ENCODE measurements around the gene PROM2.

The PROM2 gene

DNA sequence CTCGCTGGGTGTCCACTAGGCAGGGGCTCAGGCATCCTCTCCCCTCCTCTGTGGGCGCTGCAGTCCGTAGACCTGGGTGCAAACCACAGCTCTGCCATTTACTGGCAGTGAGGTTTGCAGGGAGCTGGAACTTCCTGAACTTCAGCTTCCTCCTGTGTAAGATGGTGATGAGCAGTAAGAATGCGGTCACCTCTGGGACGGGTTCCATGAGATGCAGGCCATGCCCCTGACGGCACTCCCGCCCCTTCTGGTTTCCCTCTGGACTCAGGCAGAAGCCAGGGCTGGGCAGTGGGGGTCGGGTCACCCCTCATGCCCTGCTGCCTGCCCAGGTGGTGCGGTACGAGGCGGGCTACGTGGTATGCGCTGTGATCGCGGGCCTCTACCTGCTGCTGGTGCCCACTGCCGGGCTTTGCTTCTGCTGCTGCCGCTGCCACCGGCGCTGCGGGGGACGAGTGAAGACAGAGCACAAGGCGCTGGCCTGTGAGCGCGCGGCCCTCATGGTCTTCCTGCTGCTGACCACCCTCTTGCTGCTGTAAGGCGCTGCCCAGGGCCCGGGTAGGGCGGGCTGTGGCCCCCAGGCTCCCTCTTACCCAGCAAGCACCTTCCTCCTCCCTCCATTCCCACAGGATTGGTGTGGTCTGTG is 1.5 kb downstream of the PROM2 start:
- TF ChIP-seq, protein P1, sequence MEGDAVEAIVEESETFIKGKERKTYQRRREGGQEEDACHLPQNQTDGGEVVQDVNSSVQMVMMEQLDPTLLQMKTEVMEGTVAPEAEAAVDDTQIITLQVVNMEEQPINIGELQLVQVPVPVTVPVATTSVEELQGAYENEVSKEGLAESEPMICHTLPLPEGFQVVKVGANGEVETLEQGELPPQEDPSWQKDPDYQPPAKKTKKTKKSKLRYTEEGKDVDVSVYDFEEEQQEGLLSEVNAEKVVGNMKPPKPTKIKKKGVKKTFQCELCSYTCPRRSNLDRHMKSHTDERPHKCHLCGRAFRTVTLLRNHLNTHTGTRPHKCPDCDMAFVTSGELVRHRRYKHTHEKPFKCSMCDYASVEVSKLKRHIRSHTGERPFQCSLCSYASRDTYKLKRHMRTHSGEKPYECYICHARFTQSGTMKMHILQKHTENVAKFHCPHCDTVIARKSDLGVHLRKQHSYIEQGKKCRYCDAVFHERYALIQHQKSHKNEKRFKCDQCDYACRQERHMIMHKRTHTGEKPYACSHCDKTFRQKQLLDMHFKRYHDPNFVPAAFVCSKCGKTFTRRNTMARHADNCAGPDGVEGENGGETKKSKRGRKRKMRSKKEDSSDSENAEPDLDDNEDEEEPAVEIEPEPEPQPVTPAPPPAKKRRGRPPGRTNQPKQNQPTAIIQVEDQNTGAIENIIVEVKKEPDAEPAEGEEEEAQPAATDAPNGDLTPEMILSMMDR (IDR thresholded peaks at IDR 0.05; ENCODE audit: borderline replicate concordance, insufficient read depth, low read depth, low read length): no peak
- no peak overlapping the region for H3K4me3 ChIP-seq (ENCODE audit: low read depth, low read length)

DNA sequence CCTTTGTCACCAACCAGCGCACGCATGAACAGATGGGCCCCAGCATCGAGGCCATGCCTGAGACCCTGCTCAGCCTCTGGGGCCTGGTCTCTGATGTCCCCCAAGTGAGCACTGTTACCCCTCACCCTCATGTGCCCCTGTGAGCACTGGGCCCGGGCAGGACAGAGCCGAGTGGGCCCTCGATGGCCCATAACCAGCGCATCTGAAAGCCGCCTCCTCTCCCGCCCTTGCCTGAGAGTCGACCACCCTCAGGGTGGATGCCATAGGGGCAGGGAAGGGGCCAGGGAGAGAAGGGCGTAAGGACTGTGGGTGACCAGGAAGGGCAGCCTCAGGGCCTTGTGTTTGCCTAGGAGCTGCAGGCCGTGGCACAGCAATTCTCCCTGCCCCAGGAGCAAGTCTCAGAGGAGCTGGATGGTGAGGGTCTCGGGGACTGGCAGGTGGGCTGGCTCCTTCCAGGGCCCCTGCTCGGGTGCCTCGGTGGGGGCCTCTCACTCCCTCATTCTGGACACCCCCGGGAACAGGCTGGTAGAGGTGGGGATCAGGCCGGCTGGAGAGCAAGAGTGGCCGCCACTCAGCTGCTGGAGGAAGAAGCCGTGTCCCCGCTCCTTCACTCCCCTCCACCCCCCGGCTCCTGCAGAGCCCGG is 2.1 kb downstream of the PROM2 start:
- H3K4me3 ChIP-seq (ENCODE audit: low read depth, low read length): no peak overlapping the region
- TF ChIP-seq, protein P1 (IDR thresholded peaks at IDR 0.05; ENCODE audit: borderline replicate concordance, insufficient read depth, low read depth, low read length): no peak

DNA sequence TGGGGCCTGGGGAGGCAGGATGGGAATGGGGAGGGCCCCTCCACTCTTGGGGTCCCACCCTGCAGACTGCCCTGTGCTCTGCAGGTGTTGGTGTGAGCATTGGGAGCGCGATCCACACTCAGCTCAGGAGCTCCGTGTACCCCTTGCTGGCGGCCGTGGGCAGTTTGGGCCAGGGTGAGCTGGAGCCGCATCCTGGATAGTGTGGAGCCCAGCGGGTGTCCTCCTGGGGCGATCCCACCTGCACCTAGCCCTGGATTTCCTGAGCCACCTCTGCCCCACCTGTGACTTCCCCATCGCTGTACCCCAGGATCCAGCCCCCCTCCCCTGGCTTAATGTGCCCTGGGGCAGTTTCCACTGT is 2.6 kb downstream of the PROM2 start:
- TF ChIP-seq, protein P1 (IDR thresholded peaks at IDR 0.05; ENCODE audit: borderline replicate concordance, insufficient read depth, low read depth, low read length): no peak
- H3K4me3 ChIP-seq (ENCODE audit: low read depth, low read length): no peak overlapping the region

DNA sequence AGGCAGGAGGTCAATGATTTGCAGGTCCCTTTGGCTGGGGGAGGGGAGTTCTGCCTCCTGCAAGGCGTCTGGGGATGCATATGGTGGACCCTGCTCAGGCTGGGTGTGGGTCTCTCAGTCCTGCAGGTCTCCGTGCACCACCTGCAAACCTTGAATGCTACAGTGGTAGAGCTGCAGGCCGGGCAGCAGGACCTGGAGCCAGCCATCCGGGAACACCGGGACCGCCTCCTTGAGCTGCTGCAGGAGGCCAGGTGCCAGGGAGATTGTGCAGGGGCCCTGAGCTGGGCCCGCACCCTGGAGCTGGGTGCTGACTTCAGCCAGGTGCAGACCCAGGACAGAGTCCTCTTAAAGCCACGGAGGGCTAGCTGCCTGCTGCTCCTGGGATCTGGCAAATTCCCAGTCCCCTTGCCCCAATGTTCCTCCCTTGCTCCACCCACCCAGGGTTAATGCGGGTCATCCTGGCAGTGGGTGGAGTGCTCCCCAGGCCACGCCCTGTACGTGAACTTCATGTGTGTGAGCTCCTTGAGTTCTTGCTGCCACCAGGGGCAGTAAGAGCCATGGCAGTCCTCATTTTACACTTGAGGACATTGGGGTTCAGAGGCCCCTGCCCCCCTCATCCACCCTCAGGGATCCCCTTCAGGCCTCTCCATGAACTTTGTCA is 3.1 kb downstream of the PROM2 start:
- H3K4me3 ChIP-seq (ENCODE audit: low read depth, low read length): no peak overlapping the region
- TF ChIP-seq, protein P1 (IDR thresholded peaks at IDR 0.05; ENCODE audit: borderline replicate concordance, insufficient read depth, low read depth, low read length): no peak

DNA sequence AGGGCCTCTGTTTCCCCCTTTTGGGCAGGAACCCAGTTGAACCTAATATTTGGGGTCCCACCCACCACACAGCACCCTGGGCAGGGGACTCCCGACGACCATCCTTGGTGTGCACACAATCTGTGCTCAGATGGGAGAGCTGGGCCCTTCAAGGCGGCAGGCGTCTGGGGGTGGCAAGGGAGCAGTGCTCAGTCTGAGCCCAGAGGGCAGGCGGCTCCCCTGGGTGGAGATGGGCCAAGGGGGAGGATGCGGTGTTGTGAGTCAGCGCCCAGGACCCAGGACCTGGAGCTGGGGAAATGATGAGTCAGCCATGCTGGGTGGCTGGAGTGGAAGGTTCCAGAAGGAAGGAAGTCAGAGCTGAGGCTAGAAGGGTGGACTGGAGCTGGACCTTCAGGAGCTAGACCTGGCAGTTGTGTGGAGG is 3.8 kb downstream of the PROM2 start:
- TF ChIP-seq, protein P1 (IDR thresholded peaks at IDR 0.05; ENCODE audit: borderline replicate concordance, insufficient read depth, low read depth, low read length): no peak
- H3K4me3 ChIP-seq (ENCODE audit: low read depth, low read length): no peak overlapping the region

DNA sequence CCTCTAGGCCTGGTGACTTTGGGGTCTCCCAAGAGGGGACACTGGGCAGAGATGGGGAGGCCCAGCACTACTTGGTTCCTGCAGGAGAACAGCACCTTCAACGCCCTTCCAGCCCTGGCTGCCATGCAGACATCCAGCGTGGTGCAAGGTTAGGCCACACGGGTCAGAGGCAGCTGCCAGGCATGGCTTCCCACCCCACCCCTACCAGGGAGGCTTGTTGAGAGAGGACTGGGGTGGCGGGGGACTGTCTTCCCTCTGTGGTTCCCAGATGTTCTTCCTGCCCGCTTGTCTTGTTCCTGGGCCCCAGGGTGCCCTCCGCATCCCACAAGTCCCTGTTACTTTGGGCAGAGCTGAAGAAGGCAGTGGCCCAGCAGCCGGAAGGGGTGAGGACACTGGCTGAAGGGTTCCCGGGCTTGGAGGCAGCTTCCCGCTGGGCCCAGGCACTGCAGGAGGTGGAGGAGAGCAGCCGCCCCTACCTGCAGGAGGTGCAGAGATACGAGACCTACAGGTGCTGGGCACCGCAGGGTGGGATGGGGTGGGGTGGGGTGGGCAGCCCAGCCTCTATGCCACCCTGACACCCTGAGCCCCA is 4.5 kb downstream of the PROM2 start:
- TF ChIP-seq, protein P1 (IDR thresholded peaks at IDR 0.05; ENCODE audit: borderline replicate concordance, insufficient read depth, low read depth, low read length): no peak
- no peak overlapping the region for H3K4me3 ChIP-seq (ENCODE audit: low read depth, low read length)

All from GM12875 (cell line).